OCI-M2 (cell line): Measurements from ENCODE around the gene AFF1.

Experiments
- DNase-seq: peaks from one replicate; lab custom pipeline; 2025; ENCODE audit not compliant: unreplicated experiment; lab: John Stamatoyannopoulos, UW

The AFF1 gene

GRCh38 chr4:86950831-86951525, 16.2 kb downstream of the AFF1 start:
- DNase-seq = no peak

- DNase-seq = no peak
Measured at GRCh38 chr4:86955888-86956451, 21.2 kb downstream of the AFF1 start.

- no peak for DNase-seq
Measured at GRCh38 chr4:86957215-86957614, 22.4 kb downstream of the AFF1 start.

GRCh38 chr4:86959588-86960500, 25.0 kb downstream of the AFF1 start:
- DNase-seq = no peak

- no peak for DNase-seq
Measured at GRCh38 chr4:86960557-86960961, 25.7 kb downstream of the AFF1 start.

GRCh38 chr4:86961116-86961515, 26.3 kb downstream of the AFF1 start:
- DNase-seq = no peak

GRCh38 chr4:86961605-86962295, 26.9 kb downstream of the AFF1 start:
- DNase-seq = peak; percentile 28

GRCh38 chr4:86963697-86964096, 28.9 kb downstream of the AFF1 start:
- no peak for DNase-seq

- DNase-seq = no peak
Measured at GRCh38 chr4:86965019-86965976, 30.5 kb downstream of the AFF1 start.

- DNase-seq = no peak
Measured at GRCh38 chr4:86967073-86967472, 32.3 kb downstream of the AFF1 start.

- no peak for DNase-seq
Measured at GRCh38 chr4:86967798-86968197, 33.0 kb downstream of the AFF1 start.

- DNase-seq = no peak
Measured at GRCh38 chr4:86968547-86968946, 33.7 kb downstream of the AFF1 start.

GRCh38 chr4:86970447-86971354, 35.9 kb downstream of the AFF1 start:
- no peak for DNase-seq

GRCh38 chr4:86971355-86971683, 36.5 kb downstream of the AFF1 start:
- DNase-seq = no peak

- DNase-seq = no peak
Measured at GRCh38 chr4:86972997-86973396, 38.2 kb downstream of the AFF1 start.

- DNase-seq = no peak
Measured at GRCh38 chr4:86973668-86974067, 38.9 kb downstream of the AFF1 start.

GRCh38 chr4:86974551-86974994, 39.8 kb downstream of the AFF1 start:
- DNase-seq = no peak

GRCh38 chr4:86975927-86976326, 41.1 kb downstream of the AFF1 start:
- DNase-seq = no peak

GRCh38 chr4:86976801-86977485, 42.1 kb downstream of the AFF1 start:
- no peak for DNase-seq
